ENCODE measurements around the gene GLP1R.
"Not testable (repeated sequence)": the region's sequence is repeated elsewhere in the genome, so short reads cannot be mapped to it uniquely, and the experiment has no call there.

The GLP1R gene

GRCh38 chr6:39088331-39088730 lies 39.8 kb downstream of the GLP1R start:
- no peak for DNase-seq

GRCh38 chr6:39090036-39090435 lies 41.5 kb downstream of the GLP1R start:
- no peak for DNase-seq

GRCh38 chr6:39091220-39091619 lies 42.6 kb downstream of the GLP1R start:
- no peak for DNase-seq

GRCh38 chr6:39092124-39092523 lies 43.5 kb downstream of the GLP1R start:
- no peak for DNase-seq

GRCh38 chr6:39093149-39093708 lies 44.6 kb downstream of the GLP1R start:
- no peak for DNase-seq

GRCh38 chr6:39095578-39095977 lies 47.0 kb downstream of the GLP1R start:
- no peak for DNase-seq

- no peak for DNase-seq
Observed at GRCh38 chr6:39100358-39100757, 51.8 kb downstream of the GLP1R start.

GRCh38 chr6:39102071-39102820 lies 53.7 kb downstream of the GLP1R start:
- no peak for DNase-seq

- DNase-seq, result no peak
Observed at GRCh38 chr6:39102821-39103136, 54.2 kb downstream of the GLP1R start.

- no peak for DNase-seq
Observed at GRCh38 chr6:39104528-39104927, 55.9 kb downstream of the GLP1R start.

- DNase-seq, result no peak
Observed at GRCh38 chr6:39107034-39107433, 58.5 kb downstream of the GLP1R start.

GRCh38 chr6:39107641-39108040 lies 59.1 kb downstream of the GLP1R start:
- no peak for DNase-seq

GRCh38 chr6:39108041-39108839 lies 59.7 kb downstream of the GLP1R start:
- DNase-seq, result no peak

GRCh38 chr6:39111280-39111679 lies 62.7 kb downstream of the GLP1R start:
- no peak for DNase-seq

- no peak for DNase-seq
Observed at GRCh38 chr6:39113788-39114187, 65.2 kb downstream of the GLP1R start.

- DNase-seq, result no peak
Observed at GRCh38 chr6:39114388-39114703, 65.8 kb downstream of the GLP1R start.

- DNase-seq, result peak; percentile 93
Observed at GRCh38 chr6:39114704-39115599, 66.4 kb downstream of the GLP1R start, which contains the start of gene SAYSD1. SAYSD1 (minus strand) TSS chr6:39115186; CDS start chr6:39115089, 97 bp downstream.

- DNase-seq, result no peak
Observed at GRCh38 chr6:39118921-39119320, 70.3 kb downstream of the GLP1R start.

GRCh38 chr6:39124114-39124513 lies 75.5 kb downstream of the GLP1R start:
- DNase-seq, result no peak

- no peak for DNase-seq
Observed at GRCh38 chr6:39128106-39128505, 79.5 kb downstream of the GLP1R start.

- DNase-seq, result no peak
Observed at GRCh38 chr6:39128832-39129231, 80.3 kb downstream of the GLP1R start.

- no peak for DNase-seq
Observed at GRCh38 chr6:39130691-39131090, 82.1 kb downstream of the GLP1R start.

GRCh38 chr6:39134761-39135160 lies 86.2 kb downstream of the GLP1R start:
- not testable (repeated sequence) for DNase-seq

All from CD4-positive, alpha-beta T cell treated with Interleukin-10 for 1 hour (primary cell).